Activated CD8-positive, alpha-beta memory T cell treated with anti-CD3 and anti-CD28 coated beads for 36 hours (primary cell): Measurements from ENCODE around the gene CYTH2. TPM values are rescaled to one million over a fixed set of nuclear protein-coding genes. Genes with fewer than 3 reads are reported as not detected.

Experiments
- CTCF ChIA-PET: fragments of 350-600 bp; sonication (Branson Sonifier 250); formaldehyde crosslinking; loops from one replicate; lab custom pipeline; 2021; ENCODE audit warnings: antibody characterized with exemption; lab: Charles Lee
- POLR2A ChIA-PET: fragments of 350-600 bp; sonication (Branson Sonifier 250); formaldehyde crosslinking; loops from one replicate; lab custom pipeline; 2021; ENCODE audit warnings: antibody characterized with exemption; lab: Charles Lee
- total RNA-seq, 2 experiments: library from RNA; stranded (reverse); gene quantifications; one replicate each; pipeline ENCODE4 v1.2.3, GENCODE V29; 2021

The CYTH2 gene
- total RNA-seq, 2 experiments from 2014 or later, result 23.1 to 25.9 TPM

GRCh38 chr19:48500830-48501493 lies 31.8 kb downstream of the CYTH2 start:
- POLR2A ChIA-PET, result no interaction called here
- CTCF ChIA-PET, result interaction anchor here (1.6 to 1.7 kb wide), 2 partner anchors 11 to 89 kb away, joined by 3 to 11 read pairs; no protein-coding TSS in a partner anchor

DNA sequence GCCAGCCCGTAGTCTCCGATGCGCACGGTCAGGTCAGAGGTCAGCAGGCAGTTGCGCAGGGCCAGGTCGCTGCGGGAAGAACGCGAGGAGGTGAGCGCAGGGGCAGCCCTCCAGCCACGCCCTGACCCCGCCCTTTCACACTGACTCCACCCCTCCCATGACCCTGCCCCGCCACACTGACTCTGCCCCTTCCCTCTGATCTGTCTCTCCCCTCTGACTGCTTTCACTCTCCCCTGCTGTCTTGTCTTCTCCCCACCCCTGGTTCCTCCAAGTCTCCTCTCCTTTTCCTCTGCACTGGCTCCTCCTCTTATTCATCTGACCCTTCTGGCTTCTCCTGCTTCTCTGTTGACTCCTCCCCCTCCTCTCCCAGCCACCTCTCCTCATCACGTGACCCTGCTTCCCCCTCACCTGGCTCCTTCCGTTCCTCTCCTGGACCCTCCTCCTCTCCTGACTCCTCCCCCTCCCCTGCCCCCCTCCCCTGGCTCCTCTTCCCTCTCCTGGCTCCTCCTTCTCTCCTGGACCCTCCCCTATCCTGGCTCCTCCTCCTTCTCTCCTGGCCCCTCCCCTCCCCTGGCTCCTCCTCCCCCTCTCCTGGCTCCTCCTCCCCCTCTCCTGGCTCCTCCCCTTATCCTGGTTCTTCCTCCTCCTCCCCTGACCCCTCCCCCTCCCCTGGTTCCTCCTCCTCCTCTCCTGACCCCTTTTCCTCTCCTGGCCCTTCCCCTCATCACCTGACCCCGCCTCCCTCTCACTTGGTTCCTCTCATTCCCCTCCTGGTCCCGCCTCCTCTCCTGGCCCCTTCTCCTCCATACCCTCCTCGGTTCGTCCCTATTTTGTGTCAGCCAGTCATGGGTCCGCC lies 32.6 kb downstream of the CYTH2 start:
- CTCF ChIA-PET, result interaction anchor here (0.5 to 1.7 kb wide), 6 partner anchors 12 to 110 kb away, joined by 3 to 11 read pairs (median 4); partner anchors contain the start of gene KDELR1

GRCh38 chr19:48502350-48503018 lies 33.3 kb downstream of the CYTH2 start:
- ChIA-PET CTCF (interaction anchor here (0.5 to 1.2 kb wide), 5 partner anchors 11 to 111 kb away, joined by 3 to 7 read pairs (median 3); partner anchors contain the start of gene KDELR1), POLR2A (interaction anchor here (1.0 kb wide), 1 partner anchor 118 kb away, joined by 4 read pairs; no protein-coding TSS in a partner anchor)

More for the DNA sequence above, 32.6 kb downstream of the CYTH2 start:
- POLR2A ChIA-PET, result interaction anchor here (1.0 kb wide), 1 partner anchor 119 kb away, joined by 4 read pairs; no protein-coding TSS in a partner anchor

DNA sequence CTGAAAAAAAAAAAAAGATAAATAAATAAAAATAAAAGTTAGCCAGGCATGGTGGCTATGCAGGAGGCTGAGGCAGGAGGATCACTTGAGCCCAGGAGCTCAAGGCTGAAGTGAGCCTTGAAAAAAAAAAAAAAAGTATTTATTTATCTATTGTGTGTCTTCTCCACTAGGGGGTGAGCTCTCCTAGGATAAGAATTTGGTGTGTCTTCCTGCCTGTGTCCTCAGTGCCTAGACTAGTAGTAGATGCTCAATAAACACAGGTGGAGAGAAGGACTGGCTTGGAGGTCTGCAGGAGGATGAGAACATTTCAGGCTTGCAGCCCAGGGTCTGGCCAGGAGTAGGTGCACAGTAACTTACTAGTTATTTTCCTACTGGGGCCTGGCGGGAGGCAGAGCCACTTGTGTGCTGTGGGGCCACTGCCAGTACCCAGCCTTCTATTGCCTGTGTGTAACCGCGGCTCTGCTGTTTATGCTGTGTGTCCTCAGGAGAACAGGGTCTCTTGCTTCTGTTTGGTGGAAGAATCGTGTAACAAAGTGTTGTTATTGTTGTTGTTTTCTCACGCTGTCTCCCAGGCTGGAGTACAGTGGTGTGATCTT lies 37.1 kb downstream of the CYTH2 start:
- CTCF ChIA-PET, result interaction anchor here (0.6 to 3.7 kb wide), 19 partner anchors 12 to 337 kb away, joined by 3 to 25 read pairs (median 3); no protein-coding TSS in a partner anchor
- POLR2A ChIA-PET, result no interaction called here

- CTCF ChIA-PET, result interaction anchor here (1.0 to 3.7 kb wide), 6 partner anchors 8 to 101 kb away, joined by 3 to 25 read pairs (median 10); no protein-coding TSS in a partner anchor
- POLR2A ChIA-PET, result interaction anchor here (0.5 to 0.8 kb wide), 2 partner anchors 76 to 236 kb away, joined by 3 to 5 read pairs; no protein-coding TSS in a partner anchor
Observed at GRCh38 chr19:48507911-48508439, 38.8 kb downstream of the CYTH2 start.

DNA sequence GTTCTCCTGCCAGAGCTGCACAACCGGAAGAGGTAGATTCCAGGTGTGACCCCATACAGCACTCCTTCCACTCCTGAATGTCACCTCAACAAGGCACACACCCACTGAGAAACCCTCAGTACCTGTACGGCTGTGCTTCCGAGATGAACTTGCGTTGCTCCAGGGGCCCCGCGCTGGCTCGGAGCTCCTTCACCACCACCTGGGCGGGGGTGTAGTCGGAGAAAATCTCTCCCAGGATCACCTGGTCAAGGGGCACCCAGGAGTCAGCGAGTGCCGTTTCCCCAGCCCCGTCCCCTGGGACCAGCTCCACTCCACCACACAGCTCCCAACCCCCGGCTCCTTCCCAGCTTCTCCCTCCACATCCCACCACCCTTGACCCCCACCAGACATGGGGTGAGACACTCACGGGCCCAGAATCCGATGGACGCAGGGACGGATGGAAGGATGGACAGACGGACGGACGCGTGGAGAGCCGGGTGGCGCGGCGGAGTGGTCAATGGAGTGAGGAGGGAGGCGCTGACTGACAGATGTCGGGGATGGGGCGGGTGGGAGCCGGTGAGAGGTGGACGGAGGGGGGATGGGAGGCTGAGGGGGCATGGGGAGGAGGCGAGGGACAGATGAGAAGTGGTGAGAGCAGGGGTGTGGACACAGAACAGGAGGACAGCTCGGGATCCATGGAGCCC lies 39.7 kb downstream of the CYTH2 start:
- ChIA-PET CTCF (interaction anchor here (1.1 to 3.7 kb wide), 3 partner anchors 19 to 81 kb away, joined by 4 to 16 read pairs (median 15); no protein-coding TSS in a partner anchor), POLR2A (no interaction called here)

DNA sequence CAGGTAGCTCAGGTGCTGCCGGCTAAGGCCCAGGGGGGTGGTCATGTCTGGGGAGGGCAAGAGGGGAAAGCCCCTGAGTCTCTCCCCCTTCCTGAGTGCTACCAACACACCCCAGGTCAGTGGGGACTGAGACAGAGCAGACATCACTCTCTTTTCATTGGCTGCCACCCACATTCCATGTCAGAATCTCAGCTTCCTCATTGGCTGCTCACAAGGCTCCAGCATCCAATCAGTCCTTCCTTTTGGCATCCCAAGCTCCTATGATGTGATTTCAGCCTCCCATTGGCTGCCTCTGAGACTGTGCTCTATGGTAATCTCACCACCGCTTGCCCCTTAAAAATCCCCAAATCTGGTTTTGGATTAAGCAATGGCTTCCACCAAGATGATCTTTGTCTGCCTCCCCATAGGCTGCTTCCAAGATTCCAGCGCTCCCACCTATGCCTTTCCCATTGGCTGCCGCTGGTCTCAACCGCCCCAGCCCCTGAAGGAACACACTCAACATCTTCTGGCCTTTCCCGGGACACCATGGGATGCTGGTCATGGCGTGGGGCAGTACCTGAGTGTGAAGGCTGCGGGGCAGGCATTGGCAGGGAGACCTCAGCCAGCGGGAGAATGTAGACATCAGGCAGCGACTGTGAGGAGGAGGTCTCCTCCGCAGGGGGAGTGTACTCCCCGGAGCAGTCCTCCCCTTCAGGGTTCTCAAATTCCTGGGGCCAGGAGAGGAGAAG lies 40.5 kb downstream of the CYTH2 start:
- POLR2A ChIA-PET, result no interaction called here
- CTCF ChIA-PET, result interaction anchor here (1.1 to 3.7 kb wide), 3 partner anchors 20 to 80 kb away, joined by 4 to 16 read pairs (median 15); no protein-coding TSS in a partner anchor

- ChIA-PET CTCF (interaction anchor here (0.6 to 3.7 kb wide), 3 partner anchors 21 to 1477 kb away, joined by 3 to 15 read pairs (median 4); no protein-coding TSS in a partner anchor), POLR2A (no interaction called here)
Observed at GRCh38 chr19:48510421-48511268, 41.5 kb downstream of the CYTH2 start.

GRCh38 chr19:48511321-48511731 lies 42.2 kb downstream of the CYTH2 start:
- POLR2A ChIA-PET, result no interaction called here
- CTCF ChIA-PET, result interaction anchor here (0.6 kb wide), 1 partner anchor 1478 kb away, joined by 3 read pairs; no protein-coding TSS in a partner anchor

DNA sequence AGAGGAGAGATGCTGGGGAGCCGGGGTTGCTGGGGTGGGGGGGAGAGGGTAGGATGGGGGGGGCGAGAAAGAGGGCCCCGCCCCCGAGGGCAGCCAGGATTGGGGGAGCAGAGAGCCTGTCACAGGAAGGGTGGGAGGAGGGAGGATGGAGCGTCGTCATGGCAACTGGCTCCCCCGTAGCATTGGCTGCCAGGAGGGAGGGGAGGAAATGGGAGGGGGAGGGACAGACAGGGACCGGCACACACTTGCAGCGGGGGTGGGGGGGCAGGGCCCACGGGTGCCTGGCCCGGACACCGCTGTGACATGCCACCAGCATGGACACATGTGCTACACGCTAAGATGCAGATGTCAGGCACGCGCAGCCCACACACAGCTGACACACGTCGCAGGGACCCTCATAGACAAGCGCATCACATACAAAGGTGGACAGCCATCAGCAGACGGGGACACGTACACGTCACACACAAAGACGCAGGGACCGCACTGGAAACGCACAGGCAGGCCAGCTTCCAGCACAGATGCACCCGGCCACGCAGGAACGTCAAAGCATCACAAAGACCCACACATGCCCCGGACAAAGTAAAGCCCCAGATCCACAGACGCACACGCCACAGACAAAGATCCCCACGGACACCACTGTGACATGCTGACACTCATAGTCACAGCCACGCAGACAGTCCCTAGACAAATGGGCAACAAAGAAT lies 42.8 kb downstream of the CYTH2 start, which contains the start of gene LMTK3:
TSS of gene LMTK3 (minus strand) at position 36 of the 704 bp plus-strand sequence. CDS start 259 bp downstream, outside the sequence.
- POLR2A ChIA-PET, result no interaction called here
- CTCF ChIA-PET, result no interaction called here

DNA sequence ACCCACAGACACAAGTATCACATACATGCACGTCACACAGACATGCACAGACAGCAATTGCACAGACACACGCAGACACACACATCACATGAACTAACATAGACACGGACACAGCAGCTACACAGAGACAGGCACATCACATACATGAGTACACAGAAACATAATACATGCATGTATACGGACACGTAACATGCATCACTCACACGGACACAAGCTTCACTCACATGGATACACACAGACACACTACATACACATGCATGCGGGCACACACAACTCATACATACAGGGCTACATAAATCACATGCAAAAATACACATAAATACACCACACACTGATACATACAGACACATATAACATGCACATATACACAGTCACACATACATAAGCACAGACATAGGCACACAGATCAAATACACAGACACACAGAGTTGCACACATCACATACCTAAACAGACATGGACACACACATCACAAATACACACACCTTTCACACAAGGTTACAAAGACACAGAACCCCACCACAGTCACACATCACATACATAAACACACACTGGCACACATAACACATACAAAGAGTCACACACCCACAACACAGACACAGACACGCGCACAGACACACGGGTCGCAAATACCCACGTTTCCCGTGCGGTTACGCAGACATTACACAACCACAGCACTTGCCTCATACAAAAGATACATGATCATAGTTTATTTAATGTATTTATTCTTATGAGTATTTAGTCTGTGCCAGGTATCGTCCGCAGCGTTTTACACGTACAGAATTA lies 43.5 kb downstream of the CYTH2 start:
- ChIA-PET POLR2A (no interaction called here), CTCF (interaction anchor here (1.0 kb wide), 1 partner anchor 77 kb away, joined by 3 read pairs; no protein-coding TSS in a partner anchor)

- ChIA-PET CTCF (interaction anchor here (0.7 to 1.7 kb wide), 6 partner anchors 11 to 122 kb away, joined by 3 to 5 read pairs (median 3); partner anchors contain the start of gene KDELR1), POLR2A (interaction anchor here (0.6 to 0.9 kb wide), 3 partner anchors 10 to 72 kb away, joined by 3 read pairs; no protein-coding TSS in a partner anchor)
Observed at GRCh38 chr19:48513289-48514122, 44.3 kb downstream of the CYTH2 start.

DNA sequence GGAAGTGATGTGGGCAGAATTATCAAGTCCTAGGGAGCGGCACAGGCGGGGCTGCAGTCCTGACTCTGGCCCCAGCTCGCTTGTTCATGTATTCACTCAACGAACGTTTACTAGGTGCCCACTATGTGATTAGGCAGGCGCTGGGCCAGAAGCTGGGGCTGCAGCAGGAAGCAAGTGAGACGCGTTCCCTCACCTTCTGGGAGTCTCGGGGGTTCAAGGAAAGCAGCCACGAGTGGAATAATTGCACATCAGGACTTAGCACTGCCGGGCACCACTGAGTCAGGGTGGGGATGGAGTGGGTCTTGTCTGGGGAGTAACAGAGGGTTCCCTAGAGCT lies 44.9 kb downstream of the CYTH2 start:
- POLR2A ChIA-PET, result interaction anchor here (0.7 to 0.9 kb wide), 2 partner anchors 59 to 71 kb away, joined by 3 read pairs; no protein-coding TSS in a partner anchor

More for the DNA sequence above, 44.9 kb downstream of the CYTH2 start:
- CTCF ChIA-PET, result interaction anchor here (0.7 to 1.7 kb wide), 6 partner anchors 12 to 123 kb away, joined by 3 to 6 read pairs (median 4); partner anchors contain the start of gene KDELR1
